GM21717 (cell line): Measurements from ENCODE around the gene RTEL1.
"Not testable (repeated sequence)": the region's sequence is repeated elsewhere in the genome, so short reads cannot be mapped to it uniquely, and the experiment has no call there.

Experiments
- ATAC-seq: cut with Tn5 transposase; IDR thresholded peaks from one replicate; pipeline ENCODE4 v1.9.1; 2021; ENCODE audit warnings: mild to moderate bottlenecking, moderate library complexity; ENCODE audit not compliant: unreplicated experiment

Gene RTEL1

GRCh38 chr20:63708301-63709148, 50.4 kb downstream of the RTEL1 start:
- ATAC-seq = peak; percentile 1

GRCh38 chr20:63709149-63709527, 51.0 kb downstream of the RTEL1 start:
- ATAC-seq = no peak

- no peak for ATAC-seq
Observed at GRCh38 chr20:63711085-63711645, 53.1 kb downstream of the RTEL1 start.

- no peak for ATAC-seq
Observed at GRCh38 chr20:63712191-63712590, 54.1 kb downstream of the RTEL1 start.

- no peak for ATAC-seq
Observed at GRCh38 chr20:63714858-63715257, 56.7 kb downstream of the RTEL1 start.

GRCh38 chr20:63718996-63719395, 60.9 kb downstream of the RTEL1 start:
- ATAC-seq = no peak

GRCh38 chr20:63722967-63723622, 65.0 kb downstream of the RTEL1 start:
- ATAC-seq = not testable (repeated sequence)

- ATAC-seq = not testable (repeated sequence)
Observed at GRCh38 chr20:63730189-63730733, 72.1 kb downstream of the RTEL1 start.

DNA sequence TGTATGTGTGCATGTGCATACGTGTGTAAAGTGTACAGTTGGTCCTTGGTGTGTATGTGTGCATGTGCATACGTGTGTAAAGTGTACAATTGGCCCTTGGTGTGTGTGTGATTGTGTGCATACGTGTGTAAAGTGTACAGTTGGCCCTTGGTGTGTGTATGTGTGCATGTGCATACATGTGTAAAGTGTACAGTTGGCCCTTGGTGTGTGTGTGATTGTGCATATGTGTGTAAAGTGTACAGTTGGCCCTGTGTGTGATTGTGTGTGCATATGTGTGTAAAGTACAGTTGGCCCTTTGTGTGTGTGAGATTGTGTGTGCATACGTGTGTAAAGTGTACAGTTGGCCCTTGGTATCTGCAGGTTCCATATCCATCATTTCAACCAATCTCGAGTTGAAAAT, 73.3 kb downstream of the RTEL1 start:
- no peak for ATAC-seq

GRCh38 chr20:63732118-63733095, 74.3 kb downstream of the RTEL1 start:
- no peak for ATAC-seq

DNA sequence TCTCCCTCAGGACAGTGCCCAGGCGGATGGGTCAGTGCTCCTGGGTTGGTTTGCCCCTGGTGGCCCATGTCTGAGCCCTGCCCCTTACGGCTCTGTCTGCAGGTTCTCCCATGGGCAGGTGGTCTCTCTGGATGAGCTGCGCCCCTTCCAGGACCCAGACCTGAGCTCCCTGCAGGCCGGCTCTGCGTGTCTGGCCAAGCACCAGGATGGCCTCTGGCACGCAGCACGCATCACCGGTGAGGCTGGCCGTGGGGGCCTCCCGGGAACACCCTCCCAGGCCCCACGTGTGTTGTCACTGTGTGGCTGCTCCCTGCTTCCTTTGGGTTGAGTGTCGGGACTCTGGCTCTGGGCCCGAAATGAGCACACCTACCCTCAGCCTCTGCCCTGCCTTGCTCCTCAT, 75.0 kb downstream of the RTEL1 start:
- no peak for ATAC-seq

DNA sequence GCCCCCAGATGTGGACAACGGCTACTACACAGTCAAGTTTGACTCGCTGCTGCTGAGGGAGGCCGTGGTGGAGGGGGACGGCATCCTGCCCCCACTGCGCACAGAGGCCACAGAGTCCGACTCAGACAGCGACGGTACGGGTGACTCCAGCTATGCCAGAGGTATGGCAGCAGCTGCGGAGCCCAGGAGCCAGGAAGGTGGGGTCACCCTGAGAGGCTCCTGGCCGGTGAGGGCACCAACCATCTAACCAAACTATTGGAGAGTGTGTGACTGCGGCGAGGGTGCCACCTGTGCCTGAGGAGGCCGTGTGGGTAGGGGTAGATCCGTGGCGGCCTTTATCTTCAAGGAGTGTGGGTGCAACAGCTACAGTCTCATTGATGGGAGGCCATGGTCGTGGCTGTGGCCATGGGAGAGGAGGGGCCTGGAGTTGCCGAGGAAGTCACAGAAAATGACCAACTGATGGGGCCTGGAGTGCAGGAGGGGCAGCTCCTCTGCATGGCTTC, 75.5 kb downstream of the RTEL1 start:
- no peak for ATAC-seq

DNA sequence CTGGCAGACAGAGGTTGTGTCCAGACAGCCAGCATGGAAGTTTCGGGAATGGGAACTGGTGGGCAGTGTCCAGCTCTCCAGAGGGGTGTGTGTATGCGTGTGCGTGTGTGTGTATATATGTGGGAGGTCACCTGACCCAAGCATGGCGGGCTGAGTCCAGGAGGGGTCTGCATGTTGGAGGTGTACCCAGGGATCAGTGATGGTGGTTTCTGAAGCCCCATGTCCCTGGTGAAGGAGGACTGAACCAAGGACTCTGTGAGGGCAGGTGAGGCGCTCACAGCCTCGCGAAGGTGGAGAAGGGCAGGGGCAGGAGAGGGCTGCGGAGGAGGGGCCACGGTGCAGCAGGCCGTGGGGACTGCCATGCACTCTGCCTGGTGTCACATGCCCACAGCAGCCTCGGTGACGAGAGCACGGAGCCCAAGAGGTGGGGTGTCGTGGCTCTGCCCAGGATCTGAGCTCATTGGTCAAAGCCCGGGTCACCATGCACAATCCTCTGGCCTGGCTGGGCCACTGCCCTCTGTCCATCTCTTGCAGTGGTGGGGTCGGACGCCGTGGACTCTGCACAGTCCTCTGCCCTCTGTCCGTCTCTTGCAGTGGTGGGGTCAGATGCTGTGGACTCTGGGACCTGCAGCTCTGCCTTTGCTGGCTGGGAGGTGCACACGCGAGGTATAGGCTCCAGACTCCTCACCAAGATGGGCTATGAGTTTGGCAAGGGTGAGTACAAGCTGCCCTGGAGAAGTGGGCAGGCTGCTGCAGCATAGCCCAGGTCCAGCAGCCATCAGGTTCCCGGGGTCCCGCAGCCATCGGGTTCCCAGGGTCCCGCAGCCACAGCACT, 76.2 kb downstream of the RTEL1 start:
- no peak for ATAC-seq

- no peak for ATAC-seq
Observed at GRCh38 chr20:63734946-63735858, 77.1 kb downstream of the RTEL1 start.

DNA sequence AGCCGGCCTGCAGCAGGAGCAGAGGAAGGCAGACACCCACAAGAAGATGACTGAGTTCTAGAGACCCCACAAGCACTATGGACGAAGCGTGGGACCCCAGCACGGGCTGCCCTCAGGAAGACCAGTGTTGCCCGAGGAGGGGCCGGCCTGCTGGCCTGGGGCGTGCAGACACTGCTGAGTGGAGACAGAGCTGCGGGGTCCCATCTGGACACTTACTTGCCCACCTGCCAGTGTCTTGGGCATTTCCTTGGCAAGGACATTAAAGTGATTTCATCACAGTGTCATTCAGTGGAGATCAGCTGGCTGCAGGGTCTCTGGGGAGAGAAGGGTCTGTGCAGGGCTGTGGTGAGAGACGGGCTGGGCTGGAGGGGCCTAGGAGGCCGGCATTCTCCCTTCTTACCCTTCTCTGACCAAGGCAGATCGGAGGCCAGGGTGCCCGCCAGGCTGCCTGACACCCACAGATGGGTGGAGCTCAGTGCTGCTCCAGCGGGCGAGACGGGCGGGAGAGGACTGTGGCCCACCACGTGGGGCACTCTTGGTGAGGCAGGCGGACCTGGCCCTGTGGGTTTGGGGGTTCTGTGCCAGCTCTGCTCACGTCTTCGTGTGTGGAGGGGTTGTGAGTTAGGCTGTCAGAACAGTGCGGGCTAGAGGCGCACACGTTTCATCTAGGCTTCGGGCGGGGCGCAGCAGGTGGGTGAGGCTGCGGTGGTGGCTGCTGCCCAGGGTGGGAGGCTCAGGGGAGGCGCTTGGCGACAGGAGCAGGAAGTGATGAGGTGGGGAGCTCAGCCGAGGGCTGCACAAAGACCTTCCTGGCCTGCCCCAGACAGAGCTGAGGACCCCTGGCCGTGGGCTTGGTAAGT, 78.0 kb downstream of the RTEL1 start, which contains the start of gene LIME1:
Gene LIME1 (plus strand): TSS at position 806 of the 860 bp plus-strand sequence. CDS start 886 bp downstream, outside the sequence.
- no peak for ATAC-seq

DNA sequence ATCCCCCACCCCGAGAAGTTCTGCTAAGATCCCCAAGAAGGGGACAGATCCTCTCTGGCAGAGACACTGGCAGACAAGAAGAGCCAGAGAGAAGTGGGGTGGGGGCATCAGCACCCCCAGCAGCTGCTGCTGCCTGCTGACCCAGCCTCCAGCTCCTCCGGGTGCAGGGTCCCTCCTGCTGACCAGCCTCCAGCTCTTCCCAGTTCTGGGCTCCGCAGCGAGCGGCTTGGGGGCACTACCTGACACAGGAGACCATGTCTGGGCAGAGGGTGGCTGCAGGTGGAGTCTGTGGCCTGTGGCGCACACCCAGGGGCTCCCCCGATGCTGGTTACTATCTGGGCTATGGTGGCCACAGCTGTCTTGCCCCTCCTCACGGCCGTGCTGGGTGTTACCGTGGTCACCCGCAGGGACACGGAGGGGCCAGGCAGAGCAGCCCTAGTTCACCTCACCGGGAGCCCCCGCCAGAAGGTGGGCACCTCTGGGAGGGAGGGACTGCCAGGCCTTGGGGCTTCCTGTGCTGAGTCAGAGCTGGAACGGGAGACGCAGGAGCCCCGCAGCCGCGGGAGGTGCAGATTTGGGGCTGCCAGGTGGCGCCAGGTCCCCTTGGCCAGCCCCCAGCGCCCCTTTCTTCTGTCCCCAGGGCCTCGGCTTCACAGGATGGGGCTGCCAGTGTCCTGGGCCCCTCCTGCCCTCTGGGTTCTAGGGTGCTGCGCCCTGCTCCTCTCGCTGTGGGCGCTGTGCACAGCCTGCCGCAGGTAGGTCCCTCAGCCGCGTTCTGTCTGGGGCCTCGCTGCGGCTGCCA, 79.0 kb downstream of the RTEL1 start:
- no peak for ATAC-seq

DNA sequence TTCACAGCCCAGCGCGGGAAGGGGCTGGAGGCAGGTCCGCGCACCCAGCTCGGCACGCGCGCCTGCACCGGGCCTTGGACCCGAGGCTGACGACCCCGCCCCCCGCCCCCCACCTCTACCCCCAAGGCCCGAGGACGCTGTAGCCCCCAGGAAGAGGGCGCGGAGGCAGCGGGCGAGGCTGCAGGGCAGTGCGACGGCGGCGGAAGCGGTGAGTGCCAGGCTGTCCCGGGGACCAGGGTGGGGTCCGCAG, 79.5 kb downstream of the RTEL1 start:
- ATAC-seq = no peak
